CD14-positive monocyte (primary cell): ENCODE measurements around the gene ZNF470. TPM values are rescaled to one million over a fixed set of nuclear protein-coding genes. Genes with fewer than 3 reads are reported as not detected.

Source experiments
- DNase-seq, 3 donors: peaks; one replicate each; pipeline ENCODE4 v3.0.0-alpha.2; 2011 to 2022
- H2AFZ ChIP-seq: 2 replicates; pipeline ENCODE4 v1.6.0; 2012; ENCODE audit warnings: mild to moderate bottlenecking, low read depth, low read length, inconsistent platforms; ENCODE audit not compliant: insufficient read depth, poor library complexity, severe bottlenecking
- H3K27ac ChIP-seq, 2 donors: 1 replicate in 1 of 2; 2 replicates in 1 of 2; pipeline ENCODE4 v1.5.1; 2012 to 2013; ENCODE audit warnings: low read length in 2 of 2, control low read depth in 1 of 2, inconsistent platforms in 1 of 2, low read depth in 1 of 2, mild to moderate bottlenecking in 1 of 2
- H3K27me3 ChIP-seq, 2 donors: one replicate each; pipeline versions ENCODE4 v1.6.0 to v1.6.1; 2011 to 2013; ENCODE audit warnings: low read length in 2 of 2; ENCODE audit not compliant: control insufficient read depth in 2 of 2, insufficient read depth in 2 of 2
- H3K36me3 ChIP-seq, 2 donors: replicated peaks in 1 of 2; 1 replicate in 1 of 2; 2 replicates in 1 of 2; pipeline versions ENCODE4 v1.5.1 to v1.6.1; 2012 to 2013; ENCODE audit warnings: low read length in 2 of 2, control low read depth in 1 of 2, inconsistent platforms in 1 of 2, mild to moderate bottlenecking in 1 of 2; ENCODE audit not compliant: insufficient read depth in 2 of 2, control insufficient read depth in 1 of 2
- H3K4me1 ChIP-seq, 2 donors: 1 replicate in 1 of 2; 2 replicates in 1 of 2; pipeline versions ENCODE4 v1.5.1 to v1.6.1; 2012 to 2013; ENCODE audit warnings: low read length in 2 of 2, control low read depth in 1 of 2, inconsistent platforms in 1 of 2, mild to moderate bottlenecking in 1 of 2, moderate library complexity in 1 of 2; ENCODE audit not compliant: insufficient read depth in 2 of 2, control insufficient read depth in 1 of 2
- H3K4me2 ChIP-seq: replicated peaks from 2 replicates; pipeline ENCODE3; 2012; ENCODE audit warnings: low read length, moderate library complexity, mild to moderate bottlenecking; ENCODE audit not compliant: poor library complexity, severe bottlenecking; ENCODE audit errors: extremely low read depth
- H3K4me3 ChIP-seq, 3 experiments: fragments of 200-600 bp in 1 of 3; sonication (generic) in 1 of 3; replicated peaks in 1 of 3; 1 replicate in 2 of 3; 2 replicates in 1 of 3; pipeline ENCODE4 v1.5.1; 2011 to 2013; ENCODE audit warnings: low read length in 3 of 3, mild to moderate bottlenecking in 3 of 3, control low read depth in 2 of 3, low read depth in 2 of 3, inconsistent platforms in 1 of 3, moderate library complexity in 1 of 3
- H3K79me2 ChIP-seq: 2 replicates; pipeline ENCODE4 v1.6.0; 2012; ENCODE audit warnings: mild to moderate bottlenecking, control low read depth, inconsistent platforms, low read length, moderate library complexity; ENCODE audit not compliant: insufficient read depth
- H3K9ac ChIP-seq: 2 replicates; pipeline ENCODE4 v1.6.0; 2017; ENCODE audit warnings: low read length, mild to moderate bottlenecking; ENCODE audit not compliant: insufficient read depth, poor library complexity, severe bottlenecking
- H3K9me3 ChIP-seq, 2 donors: replicated peaks in 1 of 2; 1 replicate in 1 of 2; 2 replicates in 1 of 2; pipeline versions ENCODE4 v1.5.1 to v1.6.1; 2012 to 2013; ENCODE audit warnings: low read length in 2 of 2, control low read depth in 1 of 2; ENCODE audit not compliant: control insufficient read depth in 1 of 2, insufficient read depth in 1 of 2
- H4K20me1 ChIP-seq: 2 replicates; pipeline ENCODE4 v1.6.0; 2012; ENCODE audit warnings: mild to moderate bottlenecking, low read length, control low read depth, moderate library complexity; ENCODE audit not compliant: insufficient read depth
- H3K27ac Mint-ChIP-seq, 7 donors: one replicate each; pipeline ENCODE4 v1.8.0; 2020; ENCODE audit warnings: mild to moderate bottlenecking in 7 of 7, mixed read lengths in 7 of 7, moderate library complexity in 6 of 7, inconsistent platforms in 2 of 7
- H3K27me3 Mint-ChIP-seq, 3 donors: one replicate each; pipeline ENCODE4 v1.8.0; 2021 to 2022; ENCODE audit warnings: low read depth in 3 of 3, mild to moderate bottlenecking in 3 of 3, mixed read lengths in 3 of 3, moderate library complexity in 3 of 3, inconsistent platforms in 1 of 3
- H3K36me3 Mint-ChIP-seq, 2 donors: one replicate each; pipeline ENCODE4 v1.8.0; 2020; ENCODE audit warnings: mixed read lengths in 2 of 2, inconsistent platforms in 1 of 2, mild to moderate bottlenecking in 1 of 2
- H3K4me1 Mint-ChIP-seq: one replicate; pipeline ENCODE4 v1.8.0; 2020; ENCODE audit warnings: mild to moderate bottlenecking, mixed read lengths
- H3K4me3 Mint-ChIP-seq, 2 donors: one replicate each; pipeline ENCODE4 v1.8.0; 2020; ENCODE audit warnings: mild to moderate bottlenecking in 2 of 2, mixed read lengths in 2 of 2, moderate library complexity in 1 of 2
- H3K9me3 Mint-ChIP-seq, 7 donors: one replicate each; pipeline ENCODE4 v1.8.0; 2020 to 2022; ENCODE audit warnings: mixed read lengths in 7 of 7, mild to moderate bottlenecking in 6 of 7, moderate library complexity in 6 of 7, inconsistent platforms in 2 of 7
- CTCF ChIP-seq: fragments of 200-600 bp; IDR thresholded peaks from one replicate; pipeline ENCODE4 v1.8.0; 2022; ENCODE audit warnings: antibody characterized with exemption, mild to moderate bottlenecking
- WGBS: methylation state at CpG from one replicate; pipeline ENCODE4 v1.1.5; 2013; ENCODE audit warnings: missing lambda C conversion rate; ENCODE audit not compliant: insufficient coverage; 5-methylcytosine and 5-hydroxymethylcytosine counted together
- intact Hi-C, 2 donors: fragments of 100-400 bp; cut with micrococcal nuclease; formaldehyde crosslinking; loops; one replicate each; pipeline versions ENCODE4 v1.15.0 to v1.15.1; 2023
- polyA plus RNA-seq, 3 donors: library from polyadenylated mRNA; depleted of rRNA in 1 of 3; unstranded in 2 of 3; stranded (reverse) in 1 of 3; fragments of 300-500 nt in 2 of 3; fragments of >200 nt in 1 of 3; fragmentation: Illumina TruSeq in 2 of 3; gene quantifications; 1 replicate in 2 of 3; 2 replicates in 1 of 3; pipeline ENCODE4 v1.2.3, GENCODE V29; 2012 to 2021

The ZNF470 gene
- polyA plus RNA-seq, 3 donors = 0.31 to 0.81 (median 0.40) TPM

GRCh38 chr19:56608274-56608964, 41.2 kb downstream of the ZNF470 start:
- TF ChIP-seq CTCF = no peak
- H3K27ac Mint-ChIP-seq = no peak overlapping the region
- peaks cover 76 to 100% of the 10 kb centered on the region in 2 donors for H3K9me3 ChIP-seq

GRCh38 chr19:56611288-56611687, 44.0 kb downstream of the ZNF470 start:
- peaks cover 57 to 87% (median 80%) of the 10 kb centered on the region in 7 donors for H3K9me3 Mint-ChIP-seq
- H3K36me3 ChIP-seq = peaks cover 0 to 35% of the 10 kb centered on the region in 2 donors
- H2AFZ ChIP-seq = no peak overlapping the region
- WGBS = 54% methylated on average over 3 of the region's 8 CpGs
- H3K9me3 ChIP-seq = peaks cover 61 to 100% of the 10 kb centered on the region in 2 donors
- intact Hi-C loops = no loop called here
- peaks cover 0 to 2% (median 0%) of the 10 kb centered on the region in 3 donors for H3K27me3 Mint-ChIP-seq
- no peak overlapping the region for H3K4me3 Mint-ChIP-seq
- H3K4me1 Mint-ChIP-seq = no peaks in the 10 kb centered on the region
- peaks cover 6 to 19% of the 10 kb centered on the region in 2 donors for H3K36me3 Mint-ChIP-seq
- no peak for DNase-seq
- H3K4me3 ChIP-seq = peak overlapping the region in 1 of 3 experiments; percentile 24
- H3K27me3 ChIP-seq = no peaks in the 10 kb centered on the region
- H3K27ac ChIP-seq = no peak overlapping the region
- no peak for TF ChIP-seq CTCF
- H3K4me2 ChIP-seq = no peak overlapping the region
- no peaks in the 10 kb centered on the region for H3K4me1 ChIP-seq
- H3K27ac Mint-ChIP-seq = no peak overlapping the region
- H3K79me2 ChIP-seq = no peaks in the 10 kb centered on the region
- no peak overlapping the region for H3K9ac ChIP-seq
- H4K20me1 ChIP-seq = no peaks in the 10 kb centered on the region

More at GRCh38 chr19:56608274-56608964, 41.2 kb downstream of the ZNF470 start:
- peaks cover 0 to 2% (median 0%) of the 10 kb centered on the region in 3 donors for H3K27me3 Mint-ChIP-seq
- Histone ChIP-seq H3K4me1 (no peaks in the 10 kb centered on the region), H4K20me1 (no peaks in the 10 kb centered on the region), H3K9ac (no peak overlapping the region), H3K4me3 (no peak overlapping the region), H3K27me3 (no peaks in the 10 kb centered on the region), H3K27ac (no peak overlapping the region), H3K79me2 (no peaks in the 10 kb centered on the region), H3K4me2 (no peak overlapping the region), H2AFZ (no peak overlapping the region), H3K36me3 (peaks cover 0 to 31% of the 10 kb centered on the region in 2 donors)
- DNase-seq = no peak
- H3K4me1 Mint-ChIP-seq = no peaks in the 10 kb centered on the region
- no peak overlapping the region for H3K4me3 Mint-ChIP-seq
- H3K36me3 Mint-ChIP-seq = peaks cover 8 to 15% of the 10 kb centered on the region in 2 donors
- intact Hi-C loops = no loop called here
- peaks cover 41 to 88% (median 79%) of the 10 kb centered on the region in 7 donors for H3K9me3 Mint-ChIP-seq
- WGBS = 100% methylated on average over 2 of the region's 8 CpGs
